Kasumi-1 (cell line): ENCODE results near the gene PARD3B.

Experiments used
- DNase-seq, 2 experiments: peaks; one replicate each; lab custom pipeline; 2025; lab: John Stamatoyannopoulos, UW

Gene PARD3B

GRCh38 chr2:205357732-205358131, 812.5 kb downstream of the PARD3B start:
- DNase-seq, result no peak

GRCh38 chr2:205358351-205358815, 813.1 kb downstream of the PARD3B start:
- no peak for DNase-seq

DNA sequence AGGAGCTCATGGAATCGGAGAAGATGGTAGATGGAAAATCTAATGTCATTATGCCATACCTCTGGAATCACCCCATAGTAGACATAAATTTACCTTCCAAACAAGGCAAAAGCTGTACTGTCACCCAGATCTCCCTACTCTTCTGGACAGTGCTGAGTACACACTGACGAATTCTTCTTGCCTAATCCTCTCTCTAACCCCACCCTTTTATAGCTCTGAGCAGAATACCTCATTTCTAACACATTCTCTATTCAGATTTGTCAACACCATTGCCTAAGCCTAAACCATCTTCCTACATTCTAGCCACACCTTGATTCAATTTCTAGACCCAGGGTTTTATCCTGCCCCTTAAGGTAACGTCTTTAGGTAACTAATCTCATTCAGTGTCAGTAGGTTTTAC, 816.0 kb downstream of the PARD3B start:
- DNase-seq, result no peak

- no peak for DNase-seq
Measured at GRCh38 chr2:205361970-205362369, 816.7 kb downstream of the PARD3B start.

- no peak for DNase-seq
Measured at GRCh38 chr2:205364261-205364660, 819.0 kb downstream of the PARD3B start.

- no peak for DNase-seq
Measured at GRCh38 chr2:205366336-205367060, 821.2 kb downstream of the PARD3B start.

DNA sequence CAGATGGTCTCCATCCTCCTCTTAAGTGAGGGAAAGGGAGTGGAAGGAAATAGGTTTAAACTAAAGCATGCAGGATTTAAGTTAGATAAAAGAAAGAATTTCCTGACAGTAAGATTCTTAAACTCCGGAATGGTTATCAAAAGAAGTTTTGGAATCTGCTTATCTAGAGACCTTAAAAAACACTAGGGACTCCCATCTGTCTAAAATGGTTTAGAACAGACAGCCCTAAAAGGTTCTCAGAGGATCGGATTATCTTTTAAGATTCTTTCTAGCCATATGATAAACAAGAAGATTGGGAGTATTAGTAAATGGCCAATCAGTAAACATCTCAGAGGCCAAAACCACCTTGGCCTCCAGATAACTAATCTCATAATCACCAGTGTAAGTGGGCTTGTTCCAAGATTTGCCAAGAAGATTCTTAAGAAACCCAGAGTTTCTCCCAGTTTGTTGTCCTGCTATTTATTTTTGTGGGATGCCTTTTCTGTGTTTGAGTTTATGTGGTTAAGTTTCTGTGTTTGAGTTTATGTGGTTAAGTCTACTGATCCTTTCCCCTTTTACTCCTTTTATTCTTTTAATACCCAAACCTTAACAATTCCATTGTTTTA, 822.2 kb downstream of the PARD3B start:
- no peak for DNase-seq

GRCh38 chr2:205369813-205370212, 824.5 kb downstream of the PARD3B start:
- no peak for DNase-seq

DNA sequence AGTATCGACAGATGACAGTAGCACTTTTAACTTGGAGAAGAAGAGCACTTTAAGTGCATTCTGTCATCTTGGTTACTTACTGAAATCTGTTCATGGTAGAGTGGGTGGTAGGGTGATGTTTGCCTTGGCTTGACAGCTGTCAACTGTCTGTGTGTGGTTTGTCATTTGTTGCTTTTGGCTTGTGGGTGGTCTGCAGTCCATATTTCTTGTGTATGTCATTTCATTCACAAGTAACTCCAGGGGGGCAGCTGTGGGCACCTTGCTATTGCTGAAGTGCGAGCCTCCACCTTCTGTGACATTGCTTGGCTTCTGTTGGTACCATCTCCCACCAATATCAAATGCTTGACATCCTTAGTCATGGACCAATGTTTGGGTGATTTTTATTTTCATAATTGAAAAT, 825.5 kb downstream of the PARD3B start:
- no peak for DNase-seq

DNA sequence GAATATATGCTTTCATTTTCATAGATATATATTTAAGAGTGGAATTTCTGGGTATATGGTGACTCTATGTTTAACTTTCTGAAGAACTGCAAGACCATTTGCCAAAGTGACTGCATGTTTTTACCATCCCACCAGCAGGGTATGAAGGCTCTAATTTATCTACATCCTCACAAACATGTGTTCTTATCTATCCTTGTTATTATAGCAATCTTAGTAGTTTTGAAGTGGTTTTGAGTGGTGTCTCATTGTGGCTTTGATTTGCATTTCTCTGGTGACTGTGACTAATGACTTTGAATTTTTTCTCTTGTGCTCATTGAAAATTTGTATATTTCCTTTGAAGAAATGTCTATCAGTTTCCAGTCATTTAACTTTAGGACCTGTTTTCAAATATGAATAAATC, 826.9 kb downstream of the PARD3B start:
- no peak for DNase-seq

DNA sequence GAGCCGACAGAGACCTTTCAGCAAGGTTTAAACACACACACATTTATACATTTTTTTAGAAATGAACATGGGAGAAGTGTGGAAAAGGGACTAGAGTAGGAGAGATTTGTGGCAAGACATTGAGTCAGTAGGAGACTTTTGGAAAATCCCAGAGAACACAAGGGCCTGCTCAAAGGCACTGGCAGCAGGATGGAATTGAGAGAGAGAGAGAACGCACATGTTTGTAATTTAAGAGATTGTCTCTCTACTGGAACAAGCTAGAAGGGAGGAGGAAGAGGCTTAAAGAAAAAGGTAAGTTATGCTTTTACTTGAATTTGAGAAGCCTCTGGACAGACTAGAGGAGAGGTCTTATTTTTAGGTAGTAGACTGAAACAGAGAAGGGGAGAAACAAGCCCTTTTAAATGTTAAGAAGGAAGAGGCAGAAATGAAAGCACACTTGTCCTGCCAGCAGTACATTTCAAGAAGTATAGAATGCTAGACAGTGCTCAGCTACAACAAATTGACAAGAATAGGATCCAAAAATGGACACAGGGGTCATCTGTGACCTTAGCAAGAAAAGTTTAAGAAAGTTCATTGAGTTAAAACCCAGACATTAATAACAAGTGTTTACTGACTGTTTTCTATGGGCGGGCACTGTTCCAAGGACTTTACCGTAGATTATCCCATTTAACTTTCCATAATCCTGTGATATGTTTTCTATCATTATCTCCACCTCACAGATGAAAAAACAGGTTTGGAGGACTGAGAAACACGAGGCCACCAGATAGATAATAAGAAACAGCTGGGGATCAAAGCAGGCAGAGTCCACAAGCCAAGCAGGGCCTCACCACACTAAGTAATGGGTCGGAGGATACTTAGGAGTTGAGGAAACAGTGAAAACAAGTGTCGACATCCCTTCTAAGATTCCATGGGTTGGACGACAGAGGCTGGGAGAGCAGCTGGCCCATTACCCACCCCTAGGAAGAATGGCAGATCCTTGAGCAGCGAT, 830.5 kb downstream of the PARD3B start:
- no peak for DNase-seq

- no peak for DNase-seq
Measured at GRCh38 chr2:205377324-205377723, 832.0 kb downstream of the PARD3B start.

DNA sequence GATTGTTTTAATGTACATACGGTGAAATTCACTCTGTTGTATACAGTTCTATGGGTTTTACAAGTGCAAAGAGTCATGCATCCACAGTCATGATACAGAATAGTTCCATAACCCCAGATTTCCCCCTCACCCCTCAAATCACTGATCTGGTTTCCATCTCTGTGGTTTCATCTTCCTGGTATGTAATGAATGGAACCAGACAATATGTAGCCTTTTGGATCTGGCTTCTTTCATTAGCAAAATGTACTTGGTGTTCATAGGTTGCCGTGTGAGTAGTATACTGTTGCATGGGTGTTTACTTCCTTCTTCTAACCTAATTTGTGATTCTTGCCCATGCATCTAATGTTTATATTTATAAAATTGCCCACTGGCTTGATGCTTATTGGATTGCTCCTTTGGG, 838.3 kb downstream of the PARD3B start:
- DNase-seq, result no peak

- DNase-seq, result no peak
Measured at GRCh38 chr2:205386109-205386508, 840.8 kb downstream of the PARD3B start.

GRCh38 chr2:205387350-205388055, 842.2 kb downstream of the PARD3B start:
- DNase-seq, result no peak

GRCh38 chr2:205390866-205391265, 845.6 kb downstream of the PARD3B start:
- DNase-seq, result no peak

DNA sequence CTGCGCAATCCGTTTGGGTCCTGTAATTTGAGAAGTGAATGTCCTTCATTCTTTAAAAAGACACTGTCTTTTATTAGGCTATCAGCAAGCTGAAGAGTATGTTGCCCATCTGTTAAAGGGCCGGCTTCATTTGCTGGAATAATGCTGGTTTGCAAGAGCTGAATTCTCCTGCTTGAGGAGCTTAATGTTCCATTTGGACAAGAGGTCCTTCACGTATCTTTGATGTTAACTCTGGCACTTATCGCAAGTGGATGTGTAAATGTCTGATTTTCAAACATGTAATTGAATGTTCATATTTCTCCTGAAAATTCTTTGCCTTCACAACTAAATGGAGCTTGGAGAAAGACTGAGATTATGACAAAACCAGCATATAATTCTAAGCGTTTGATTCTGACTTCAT, 856.2 kb downstream of the PARD3B start:
- DNase-seq, result no peak

DNA sequence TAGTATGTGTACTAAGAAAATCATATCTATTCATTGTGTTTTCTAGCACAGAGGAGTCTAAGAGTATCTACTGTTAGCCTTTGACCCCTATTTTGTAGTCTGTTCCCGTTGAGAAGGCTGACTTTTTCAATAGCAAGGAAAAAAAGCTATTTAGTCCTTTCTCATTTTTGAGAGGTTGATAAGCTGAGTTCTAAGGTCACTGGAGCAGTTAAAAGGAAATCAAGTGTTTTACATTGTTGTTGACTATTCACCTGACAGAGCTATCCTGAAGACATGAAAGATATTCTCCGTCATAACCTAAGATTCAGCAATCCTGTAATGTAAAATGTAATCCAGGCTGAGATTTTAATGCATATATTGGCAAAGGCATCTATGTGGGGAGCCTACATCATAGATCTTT, 856.7 kb downstream of the PARD3B start:
- no peak for DNase-seq

DNA sequence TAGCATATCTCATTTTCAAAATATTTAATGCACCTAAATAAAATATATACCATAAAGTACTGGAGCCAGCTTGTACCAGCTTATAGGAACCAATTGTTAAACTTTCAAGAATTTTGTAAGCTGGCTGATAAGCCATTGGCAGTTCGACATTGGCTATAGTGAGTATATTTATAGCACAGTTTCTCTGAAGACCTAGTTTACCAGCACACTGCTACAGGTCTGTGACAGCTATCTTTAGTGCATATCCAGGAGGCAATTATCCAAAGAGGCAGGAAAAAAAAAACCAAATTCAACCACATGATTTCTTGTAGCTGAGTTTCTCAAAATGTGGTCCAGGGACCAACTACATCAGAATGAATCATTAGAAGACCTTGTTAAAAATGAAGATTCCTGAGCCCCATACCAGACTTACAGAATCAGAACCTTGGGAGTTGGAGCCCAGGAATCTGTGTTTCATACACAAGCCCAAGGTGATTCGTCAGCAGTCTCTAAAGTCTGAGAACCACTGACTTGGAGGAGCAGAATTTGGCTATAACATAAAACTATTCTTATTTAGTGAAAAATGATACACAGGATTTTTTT, 858.1 kb downstream of the PARD3B start:
- DNase-seq, result no peak

DNA sequence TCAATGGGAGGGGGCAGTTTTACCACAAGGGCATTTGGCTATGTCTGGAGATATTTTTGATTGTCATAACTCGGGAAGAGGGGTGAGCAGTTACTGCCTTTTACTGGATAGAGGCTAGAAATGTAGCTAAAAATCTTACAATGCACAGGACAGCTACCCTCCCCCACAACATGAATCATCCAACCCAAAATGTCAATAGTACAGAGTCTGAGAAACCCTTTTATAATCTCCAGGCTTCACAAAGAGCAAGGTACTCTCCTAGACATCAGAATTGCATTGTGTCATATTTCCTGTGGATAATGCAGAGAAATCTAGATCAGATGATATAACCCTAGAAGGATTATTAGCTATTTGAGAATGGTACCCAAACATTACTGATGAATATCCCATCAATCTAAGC, 859.9 kb downstream of the PARD3B start:
- DNase-seq, result no peak

GRCh38 chr2:205405752-205406151, 860.5 kb downstream of the PARD3B start:
- no peak for DNase-seq

GRCh38 chr2:205407984-205408383, 862.7 kb downstream of the PARD3B start:
- no peak for DNase-seq
